ENCODE data around the gene OSBPL3.

The OSBPL3 gene

GRCh38 chr7:24764972-24765744 is 214.8 kb downstream of the OSBPL3 start:
- no peaks in the 10 kb centered on the region for H4K20me1 ChIP-seq (ENCODE audit: insufficient read depth, low read length)
- H3K4me2 ChIP-seq (ENCODE audit: low read depth, low read length), result no peak overlapping the region
- no peak overlapping the region for H2AFZ ChIP-seq (ENCODE audit: low read length)
- no peaks in the 10 kb centered on the region for H3K36me3 ChIP-seq (replicated peaks; ENCODE audit: insufficient read depth, low read length)
- no peaks in the 10 kb centered on the region for H3K9me3 ChIP-seq (replicated peaks; ENCODE audit: insufficient read depth, low read length)
- H3F3A ChIP-seq (ENCODE audit: insufficient read depth, low read length), result no peaks in the 10 kb centered on the region
- TF ChIP-seq EZH2phosphoT487 (IDR thresholded peaks at IDR 0.05; ENCODE audit: low read length) (no peak), EZH2 (optimal IDR thresholded peaks at IDR 0.05; ENCODE audit: low read depth, low read length) (no peak), CTCF (IDR thresholded peaks at IDR 0.05; ENCODE audit: low read length) (no peak)
- H3K9ac ChIP-seq (ENCODE audit: low read length), result no peak overlapping the region
- H3K27ac ChIP-seq (ENCODE audit: low read length), result no peak overlapping the region
- H3K4me1 ChIP-seq (ENCODE audit: low read length), result no peaks in the 10 kb centered on the region
- no peaks in the 10 kb centered on the region for H3K79me2 ChIP-seq (ENCODE audit: low read length)
- no peak overlapping the region for H3K4me3 ChIP-seq (ENCODE audit: low read length)
- H3K27me3 ChIP-seq (replicated peaks; ENCODE audit: insufficient read depth, low read length), result no peaks in the 10 kb centered on the region
- no peaks in the 10 kb centered on the region for H3K9me2 ChIP-seq (replicated peaks; ENCODE audit: insufficient read depth, low read length)
- no peak for DNase-seq

- Histone ChIP-seq H3K9me3 (replicated peaks; ENCODE audit: insufficient read depth, low read length) (no peaks in the 10 kb centered on the region), H3K9ac (ENCODE audit: low read length) (no peak overlapping the region), H3K4me3 (ENCODE audit: low read length) (no peak overlapping the region), H3K27ac (ENCODE audit: low read length) (no peak overlapping the region), H3F3A (ENCODE audit: insufficient read depth, low read length) (no peaks in the 10 kb centered on the region), H3K79me2 (ENCODE audit: low read length) (no peaks in the 10 kb centered on the region), H4K20me1 (ENCODE audit: insufficient read depth, low read length) (no peaks in the 10 kb centered on the region), H3K4me1 (ENCODE audit: low read length) (no peaks in the 10 kb centered on the region), H2AFZ (ENCODE audit: low read length) (no peak overlapping the region), H3K4me2 (ENCODE audit: low read depth, low read length) (no peak overlapping the region), H3K9me2 (replicated peaks; ENCODE audit: insufficient read depth, low read length) (no peaks in the 10 kb centered on the region), H3K27me3 (replicated peaks; ENCODE audit: insufficient read depth, low read length) (no peaks in the 10 kb centered on the region), H3K36me3 (replicated peaks; ENCODE audit: insufficient read depth, low read length) (no peaks in the 10 kb centered on the region)
- no peak for TF ChIP-seq EZH2phosphoT487 (IDR thresholded peaks at IDR 0.05; ENCODE audit: low read length)
- no peak for TF ChIP-seq CTCF (IDR thresholded peaks at IDR 0.05; ENCODE audit: low read length)
- no peak for TF ChIP-seq EZH2 (optimal IDR thresholded peaks at IDR 0.05; ENCODE audit: low read depth, low read length)
- DNase-seq, result no peak
Observed at GRCh38 chr7:24764011-24764410, 216.0 kb downstream of the OSBPL3 start.

GRCh38 chr7:24763303-24763901 is 216.6 kb downstream of the OSBPL3 start:
- Histone ChIP-seq H3F3A (ENCODE audit: insufficient read depth, low read length) (no peaks in the 10 kb centered on the region), H3K27me3 (replicated peaks; ENCODE audit: insufficient read depth, low read length) (no peaks in the 10 kb centered on the region), H3K79me2 (ENCODE audit: low read length) (no peaks in the 10 kb centered on the region), H3K27ac (ENCODE audit: low read length) (no peak overlapping the region), H3K4me1 (ENCODE audit: low read length) (no peaks in the 10 kb centered on the region), H3K36me3 (replicated peaks; ENCODE audit: insufficient read depth, low read length) (no peaks in the 10 kb centered on the region), H3K9me3 (replicated peaks; ENCODE audit: insufficient read depth, low read length) (no peaks in the 10 kb centered on the region), H3K4me3 (ENCODE audit: low read length) (no peak overlapping the region), H3K4me2 (ENCODE audit: low read depth, low read length) (no peak overlapping the region), H4K20me1 (ENCODE audit: insufficient read depth, low read length) (no peaks in the 10 kb centered on the region), H3K9me2 (replicated peaks; ENCODE audit: insufficient read depth, low read length) (no peaks in the 10 kb centered on the region), H3K9ac (ENCODE audit: low read length) (no peak overlapping the region), H2AFZ (ENCODE audit: low read length) (no peak overlapping the region)
- DNase-seq, result no peak
- TF ChIP-seq EZH2phosphoT487 (IDR thresholded peaks at IDR 0.05; ENCODE audit: low read length) (no peak), EZH2 (optimal IDR thresholded peaks at IDR 0.05; ENCODE audit: low read depth, low read length) (no peak), CTCF (IDR thresholded peaks at IDR 0.05; ENCODE audit: low read length) (no peak)

Data from MM.1S (cell line).